ENCODE results near the gene FMN2. TPM values are rescaled to one million over a fixed set of nuclear protein-coding genes. Genes with fewer than 3 reads are reported as not detected.
A peak's percentile ranks its signal among the peaks of the same experiment; 100 is the strongest.

FMN2 gene
- 3.5 to 4.1 TPM (median 3.8 TPM) in 3 replicates for total RNA-seq
- long read RNA-seq, partial matches to known transcripts: 1 of 2 reads
- long read RNA-seq, other reads (novel, unspliced or antisense): 1 of 2 reads

GRCh38 chr1:240091614-240092300 lies at the start of gene FMN2:
Gene FMN2 (plus strand): TSS chr1:240091883. CDS start chr1:240092110, 227 bp downstream.
- no peak for TF ChIP-seq CTCF (IDR thresholded peaks at IDR 0.05)
- DNase-seq (ENCODE audit: low spot score): no peak
- Mint-ChIP-seq H3K9me3 (ENCODE audit: low read depth) (no peaks in the 10 kb centered on the region), H3K36me3 (ENCODE audit: low read depth) (no peaks in the 10 kb centered on the region), H3K27ac (ENCODE audit: unreplicated experiment) (peak within 1 kb of the TSS; percentile 65), H3K4me3 (ENCODE audit: unreplicated experiment) (peak within 1 kb of the TSS; percentile 82), H3K4me1 (ENCODE audit: low read depth) (peaks cover 23% of the 10 kb centered on the region), H3K27me3 (ENCODE audit: low read depth) (peaks cover 4% of the 10 kb centered on the region)

GRCh38 chr1:240044620-240045019 lies 47.1 kb upstream of the FMN2 start:
- Mint-ChIP-seq H3K4me3 (ENCODE audit: unreplicated experiment) (no peak overlapping the region), H3K27ac (ENCODE audit: unreplicated experiment) (no peak overlapping the region), H3K36me3 (ENCODE audit: low read depth) (no peaks in the 10 kb centered on the region), H3K9me3 (ENCODE audit: low read depth) (no peaks in the 10 kb centered on the region), H3K4me1 (ENCODE audit: low read depth) (peaks cover 6% of the 10 kb centered on the region), H3K27me3 (ENCODE audit: low read depth) (no peaks in the 10 kb centered on the region)
- DNase-seq (ENCODE audit: low spot score): no peak
- no peak for TF ChIP-seq CTCF (IDR thresholded peaks at IDR 0.05)

DNA sequence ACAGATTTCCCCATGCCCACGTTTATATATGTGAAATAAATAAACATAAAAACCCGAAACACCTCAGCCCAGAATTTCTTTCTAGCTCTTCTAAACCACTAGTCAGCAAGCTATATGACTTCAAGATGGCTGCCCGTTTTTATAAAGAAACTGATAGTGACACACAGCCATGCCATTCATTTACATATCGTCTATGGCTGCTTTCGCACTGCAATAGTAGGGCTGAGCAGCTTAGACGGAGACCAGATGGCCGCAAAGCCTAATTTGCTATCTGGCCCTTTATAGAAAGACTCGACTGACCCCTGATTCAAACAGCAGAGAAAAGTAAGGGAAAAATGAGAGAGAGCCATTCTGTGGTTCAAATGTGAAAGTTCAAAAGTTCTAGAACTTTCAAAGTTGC lies 45.7 kb upstream of the FMN2 start:
- no peaks in the 10 kb centered on the region for H3K27me3 Mint-ChIP-seq (ENCODE audit: low read depth)
- H3K9me3 Mint-ChIP-seq (ENCODE audit: low read depth): no peaks in the 10 kb centered on the region
- H3K27ac Mint-ChIP-seq (ENCODE audit: unreplicated experiment): no peak overlapping the region
- no peak overlapping the region for H3K4me3 Mint-ChIP-seq (ENCODE audit: unreplicated experiment)
- no peaks in the 10 kb centered on the region for H3K36me3 Mint-ChIP-seq (ENCODE audit: low read depth)
- no peak for DNase-seq (ENCODE audit: low spot score)
- TF ChIP-seq CTCF (IDR thresholded peaks at IDR 0.05): no peak
- peaks cover 6% of the 10 kb centered on the region for H3K4me1 Mint-ChIP-seq (ENCODE audit: low read depth)

DNA sequence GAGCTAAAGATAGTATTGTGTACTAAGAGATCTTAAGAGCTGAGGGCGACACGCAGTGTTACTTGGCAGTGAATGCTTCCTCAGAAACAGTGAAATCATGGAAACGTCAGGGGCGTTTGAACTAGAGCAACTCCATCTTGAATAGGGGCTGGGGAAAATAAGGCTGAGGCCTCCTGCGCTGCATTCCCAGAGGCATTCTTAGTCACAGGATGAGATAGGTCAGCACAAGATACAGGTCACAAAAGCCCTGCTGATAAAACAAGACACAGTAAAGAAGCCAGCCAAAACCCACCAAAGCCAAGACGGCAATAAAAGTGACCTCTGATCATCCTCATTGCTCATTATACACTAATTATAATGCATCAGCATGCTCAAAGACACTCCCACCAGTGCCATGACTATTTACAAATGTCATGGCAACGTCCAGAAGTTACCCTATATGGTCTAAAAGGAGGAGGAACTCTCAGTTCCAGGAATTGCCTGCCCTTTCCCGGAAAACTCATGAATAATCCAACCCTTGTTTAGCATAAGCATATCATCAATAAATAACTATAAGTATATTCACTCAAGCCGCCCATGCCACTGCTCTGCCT lies 37.5 kb upstream of the FMN2 start:
- no peak overlapping the region for H3K27ac Mint-ChIP-seq (ENCODE audit: unreplicated experiment)
- peaks cover 2% of the 10 kb centered on the region for H3K27me3 Mint-ChIP-seq (ENCODE audit: low read depth)
- no peak for TF ChIP-seq CTCF (IDR thresholded peaks at IDR 0.05)
- no peak overlapping the region for H3K4me3 Mint-ChIP-seq (ENCODE audit: unreplicated experiment)
- no peaks in the 10 kb centered on the region for H3K4me1 Mint-ChIP-seq (ENCODE audit: low read depth)
- H3K9me3 Mint-ChIP-seq (ENCODE audit: low read depth): no peaks in the 10 kb centered on the region
- no peaks in the 10 kb centered on the region for H3K36me3 Mint-ChIP-seq (ENCODE audit: low read depth)
- DNase-seq (ENCODE audit: low spot score): no peak

GRCh38 chr1:240055936-240056335 lies 35.7 kb upstream of the FMN2 start:
- no peak overlapping the region for H3K27ac Mint-ChIP-seq (ENCODE audit: unreplicated experiment)
- TF ChIP-seq CTCF (IDR thresholded peaks at IDR 0.05): no peak
- H3K4me1 Mint-ChIP-seq (ENCODE audit: low read depth): no peaks in the 10 kb centered on the region
- H3K27me3 Mint-ChIP-seq (ENCODE audit: low read depth): peaks cover 2% of the 10 kb centered on the region
- H3K4me3 Mint-ChIP-seq (ENCODE audit: unreplicated experiment): no peak overlapping the region
- no peaks in the 10 kb centered on the region for H3K36me3 Mint-ChIP-seq (ENCODE audit: low read depth)
- no peak for DNase-seq (ENCODE audit: low spot score)
- H3K9me3 Mint-ChIP-seq (ENCODE audit: low read depth): no peaks in the 10 kb centered on the region
